Measurements from ENCODE around the gene TMEM150A.
A peak's percentile ranks its signal among the peaks of the same experiment; 100 is the strongest.
"Not testable (repeated sequence)": the region's sequence is repeated elsewhere in the genome, so short reads cannot be mapped to it uniquely, and the experiment has no call there.

Gene TMEM150A, protein sequence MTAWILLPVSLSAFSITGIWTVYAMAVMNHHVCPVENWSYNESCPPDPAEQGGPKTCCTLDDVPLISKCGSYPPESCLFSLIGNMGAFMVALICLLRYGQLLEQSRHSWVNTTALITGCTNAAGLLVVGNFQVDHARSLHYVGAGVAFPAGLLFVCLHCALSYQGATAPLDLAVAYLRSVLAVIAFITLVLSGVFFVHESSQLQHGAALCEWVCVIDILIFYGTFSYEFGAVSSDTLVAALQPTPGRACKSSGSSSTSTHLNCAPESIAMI

DNA sequence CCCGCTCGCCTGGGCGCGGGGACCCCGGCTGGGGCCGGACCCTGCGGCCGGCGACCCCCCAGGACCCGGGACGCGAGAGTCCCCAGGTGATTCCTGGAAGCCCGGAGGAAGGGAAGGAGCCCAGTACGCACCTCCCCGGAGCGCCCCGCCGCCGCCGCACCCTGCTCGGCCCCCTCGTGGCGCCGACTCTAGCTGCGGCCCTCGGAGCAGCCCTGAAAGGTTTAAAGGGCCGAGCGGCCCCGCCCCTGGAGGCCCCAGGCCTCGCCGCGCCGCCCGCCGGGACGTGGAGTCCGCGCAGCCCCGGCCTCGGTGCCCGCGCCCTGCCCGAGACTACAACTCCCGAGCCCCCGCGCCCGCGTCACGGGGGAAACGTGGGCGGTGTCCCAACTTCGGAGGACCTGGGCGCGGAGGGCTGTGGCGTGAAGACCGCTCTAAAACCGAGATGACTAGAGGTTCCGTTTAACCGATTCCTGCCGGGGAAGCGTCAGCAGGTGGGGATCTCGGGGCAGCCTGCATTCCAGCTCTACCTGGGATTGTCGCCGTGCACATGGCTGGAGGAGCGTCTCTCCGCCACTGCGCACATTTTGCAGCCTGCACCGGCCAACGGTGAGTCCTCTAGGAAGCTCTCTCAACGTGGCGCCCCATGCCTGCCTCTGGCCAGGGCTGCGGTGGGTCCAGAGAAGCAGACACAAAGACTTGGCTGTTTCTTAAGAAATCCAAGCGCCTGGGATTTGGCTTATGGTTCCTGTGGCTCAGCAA lies at the start of gene TMEM150A:
TSS of gene TMEM150A (minus strand) at position 223 of the 759 bp plus-strand sequence. CDS start 750 bp downstream, outside the sequence.
- DNase-seq (ENCODE audit: low read depth): no peak

DNA sequence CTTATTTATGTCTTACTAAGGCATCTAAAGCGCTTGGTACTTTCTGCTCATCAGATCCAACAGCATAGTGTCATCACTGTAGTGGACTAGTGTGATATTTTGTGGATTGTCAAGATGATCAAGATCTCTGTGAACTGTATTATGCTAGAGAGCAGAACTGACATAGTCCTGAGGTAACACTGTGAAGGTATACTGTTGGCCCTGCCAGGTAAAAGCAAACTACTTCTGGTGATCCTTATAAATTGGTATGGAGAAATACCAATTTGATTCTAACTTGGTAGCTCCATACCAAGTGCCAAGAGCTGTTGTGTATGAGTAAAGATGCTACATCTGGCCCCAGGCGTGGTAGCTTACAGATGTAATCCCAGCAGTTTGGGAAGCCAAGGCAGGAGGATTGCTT lies 49.6 kb upstream of the TMEM150A start:
- no peak for DNase-seq (ENCODE audit: low read depth)

DNA sequence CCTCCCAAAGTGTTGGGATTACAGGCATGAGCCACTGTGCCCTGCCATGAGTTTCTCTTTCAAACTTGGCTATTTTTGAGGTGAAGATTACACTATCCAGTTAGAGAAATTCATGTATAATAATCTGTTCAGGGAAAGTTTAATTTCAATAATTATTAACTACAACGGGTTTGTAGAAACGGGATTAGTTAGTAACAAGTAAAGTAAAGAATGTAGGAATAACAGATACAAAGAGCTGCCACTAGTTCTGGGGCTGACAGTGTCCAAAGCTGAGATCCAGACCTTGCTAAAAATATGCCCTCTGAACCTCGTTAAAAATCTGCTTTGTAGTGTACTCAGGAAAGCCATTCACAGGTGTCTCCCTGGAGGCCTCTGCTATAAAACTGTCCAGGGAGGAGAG lies 48.6 kb upstream of the TMEM150A start:
- DNase-seq (ENCODE audit: low read depth): no peak

DNA sequence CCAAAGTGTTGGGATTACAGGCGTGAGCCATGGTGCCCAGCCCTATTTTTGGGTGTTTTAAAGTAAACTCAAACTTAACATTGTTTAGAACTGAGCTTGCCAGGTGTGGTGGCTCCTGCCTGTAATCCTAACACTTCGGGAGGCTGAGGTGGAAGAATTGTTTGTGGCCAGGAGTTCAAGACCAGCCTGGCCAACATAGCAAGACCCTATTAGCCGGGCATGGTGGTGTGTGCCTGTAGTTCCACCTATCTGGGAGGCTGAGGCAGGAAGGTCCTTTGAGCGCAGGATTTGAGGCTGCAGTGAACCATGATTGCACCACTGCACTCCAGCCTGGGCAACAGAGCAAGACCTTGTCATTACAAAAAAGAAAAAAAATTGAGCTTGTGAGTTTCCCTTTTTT lies 48.0 kb upstream of the TMEM150A start:
- DNase-seq (ENCODE audit: low read depth): no peak

DNA sequence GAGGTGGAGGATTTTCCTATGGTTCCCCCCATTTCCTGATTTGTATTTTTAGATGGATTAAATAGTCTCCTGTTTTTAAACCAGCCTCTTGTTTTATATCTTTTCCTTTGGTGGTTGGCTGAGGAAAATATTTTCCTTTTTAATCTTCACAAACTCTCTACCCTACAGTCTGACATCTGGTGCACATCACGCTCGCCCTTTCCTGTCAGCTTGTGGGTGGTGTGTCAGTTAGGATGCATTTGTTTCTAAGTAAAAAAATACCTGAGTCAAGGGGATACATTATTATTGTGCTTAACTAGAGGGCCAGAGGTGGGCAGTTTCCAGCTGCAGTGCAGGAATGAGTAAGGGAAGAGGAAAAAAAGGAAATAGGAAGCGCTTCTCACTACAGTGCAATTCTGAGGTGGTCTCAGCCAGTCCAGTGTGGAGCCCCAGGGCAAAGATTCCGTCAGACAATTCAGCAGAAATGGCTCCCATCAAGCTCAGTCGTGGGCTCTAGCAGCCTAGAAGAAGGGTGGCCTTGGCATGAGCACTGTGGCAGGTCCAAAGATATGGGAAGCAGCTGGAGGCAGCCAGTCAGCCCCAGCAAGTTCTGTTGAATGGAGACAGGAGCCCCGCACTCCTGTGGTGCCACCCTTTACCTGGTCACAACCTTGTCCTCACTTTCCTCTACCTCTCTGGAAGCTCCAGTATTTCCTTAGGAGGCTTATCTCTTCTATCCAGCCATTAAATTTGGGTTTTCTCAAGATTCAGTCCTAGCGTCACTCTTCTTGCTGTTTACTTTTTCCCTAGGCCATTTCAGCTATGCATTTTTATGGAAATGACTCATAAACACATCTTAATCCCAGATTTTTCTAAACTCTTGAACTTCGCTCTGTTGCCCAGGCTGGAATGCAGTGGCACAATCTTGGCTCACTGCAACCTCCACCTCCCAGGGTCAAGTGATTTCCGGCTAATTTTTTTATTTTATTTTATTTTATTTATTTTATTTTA lies 47.0 kb upstream of the TMEM150A start:
- DNase-seq (ENCODE audit: low read depth): peak; percentile 65

DNA sequence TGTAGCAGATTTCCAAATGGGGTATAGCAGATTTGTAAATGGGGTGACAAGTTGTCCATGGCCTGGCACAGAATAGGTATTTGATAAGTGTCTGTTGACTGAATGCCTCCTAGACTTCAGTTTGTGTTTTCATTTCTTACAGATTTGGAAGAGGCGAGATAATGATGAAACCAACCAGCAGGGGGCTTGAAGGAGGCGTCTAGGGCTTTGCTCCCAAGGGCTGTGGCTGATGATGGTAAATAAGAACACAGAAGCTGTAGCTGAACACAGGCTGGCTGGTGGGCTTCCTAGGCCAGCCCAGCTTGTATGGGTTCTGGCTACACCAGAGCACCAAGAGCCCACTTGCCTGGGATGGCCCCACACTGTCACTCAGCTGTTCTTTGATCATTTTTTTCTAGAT lies 46.1 kb upstream of the TMEM150A start:
- no peak for DNase-seq (ENCODE audit: low read depth)

GRCh38 chr2:85647823-85648526 lies 45.5 kb upstream of the TMEM150A start:
- no peak for DNase-seq (ENCODE audit: low read depth)

DNA sequence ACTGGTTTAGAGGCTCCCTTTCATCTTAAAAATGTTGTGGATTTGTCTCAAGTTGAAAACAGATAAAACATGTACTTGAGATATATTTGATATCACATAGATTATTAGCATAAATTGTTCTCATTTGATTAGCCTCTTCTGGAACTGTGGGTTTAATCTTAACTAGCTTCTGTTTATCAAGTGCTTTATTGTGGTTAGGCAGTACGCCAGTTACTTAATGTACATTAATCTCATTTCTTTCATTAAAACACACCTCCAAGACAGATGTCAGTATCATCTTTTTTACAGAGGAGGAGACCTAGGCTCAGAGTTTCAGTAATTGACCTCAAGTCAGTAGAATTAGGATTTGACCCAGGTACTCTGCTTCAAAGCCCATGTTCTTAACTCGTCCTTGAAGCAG lies 43.7 kb upstream of the TMEM150A start:
- DNase-seq (ENCODE audit: low read depth): no peak

DNA sequence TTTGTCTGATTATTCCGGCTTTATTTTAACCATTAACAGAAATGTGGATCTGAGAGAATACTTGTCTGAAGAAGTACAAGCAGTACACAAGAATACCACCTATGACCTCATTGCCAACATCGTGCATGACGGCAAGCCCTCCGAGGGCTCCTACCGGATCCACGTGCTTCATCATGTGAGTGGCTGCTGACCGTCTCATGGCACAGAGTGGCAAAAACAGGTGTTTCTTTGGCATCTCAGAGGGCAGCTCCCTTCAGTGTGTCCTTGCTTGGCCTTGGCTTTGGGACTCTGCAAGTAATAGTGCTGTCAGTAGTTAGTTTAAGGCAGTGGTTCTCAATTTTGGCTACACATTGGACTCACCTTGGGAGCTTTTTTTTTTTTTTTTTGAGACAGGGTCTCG lies 42.4 kb upstream of the TMEM150A start:
- no peak for DNase-seq (ENCODE audit: low read depth)

GRCh38 chr2:85642725-85643124 lies 40.2 kb upstream of the TMEM150A start:
- no peak for DNase-seq (ENCODE audit: low read depth)

- no peak for DNase-seq (ENCODE audit: low read depth)
Measured at GRCh38 chr2:85635636-85636035, 33.1 kb upstream of the TMEM150A start.

- DNase-seq (ENCODE audit: low read depth): no peak
Measured at GRCh38 chr2:85635011-85635410, 32.5 kb upstream of the TMEM150A start.

DNA sequence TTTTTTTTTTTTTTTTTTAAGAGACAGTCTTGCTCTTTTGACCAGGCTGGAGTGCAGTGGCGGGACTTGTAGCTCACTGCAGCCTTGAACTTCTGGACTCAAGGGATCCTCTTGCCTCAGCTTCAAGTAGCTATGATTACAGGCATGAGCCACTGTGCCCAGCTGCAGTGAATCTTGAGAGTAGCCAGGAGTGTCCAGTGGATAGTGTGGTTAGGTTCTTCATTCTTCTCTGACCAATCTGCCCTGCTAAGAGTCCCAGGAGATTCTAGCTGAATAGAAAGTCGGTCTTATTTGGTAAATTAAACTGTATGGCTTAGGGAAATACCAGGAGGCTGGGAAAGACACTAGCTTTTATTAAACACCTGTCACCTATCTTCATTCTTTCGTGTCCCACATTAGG lies 28.8 kb upstream of the TMEM150A start:
- no peak for DNase-seq (ENCODE audit: low read depth)

- no peak for DNase-seq (ENCODE audit: low read depth)
Measured at GRCh38 chr2:85628658-85629057, 26.2 kb upstream of the TMEM150A start.

DNA sequence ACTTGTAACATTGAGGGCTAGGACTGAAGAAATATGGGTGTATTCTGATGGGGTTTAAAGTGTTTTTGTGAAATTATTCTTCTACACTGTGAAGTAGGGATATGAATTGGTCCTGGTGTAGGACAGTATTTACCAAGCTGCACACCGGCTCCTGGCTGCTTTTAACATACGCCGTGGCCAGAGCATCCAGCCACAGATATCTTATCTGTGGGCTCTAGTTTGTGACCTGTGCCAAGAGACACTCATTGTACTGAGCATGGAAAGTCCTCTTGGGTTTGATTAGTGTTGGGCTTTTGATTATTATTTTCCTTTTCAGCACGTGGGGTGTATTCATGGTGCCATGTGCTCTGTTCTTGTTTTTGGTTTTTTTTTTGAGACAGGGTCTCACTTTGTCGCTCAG lies 21.5 kb upstream of the TMEM150A start:
- no peak for DNase-seq (ENCODE audit: low read depth)

GRCh38 chr2:85621338-85621737 lies 18.8 kb upstream of the TMEM150A start:
- no peak for DNase-seq (ENCODE audit: low read depth)

DNA sequence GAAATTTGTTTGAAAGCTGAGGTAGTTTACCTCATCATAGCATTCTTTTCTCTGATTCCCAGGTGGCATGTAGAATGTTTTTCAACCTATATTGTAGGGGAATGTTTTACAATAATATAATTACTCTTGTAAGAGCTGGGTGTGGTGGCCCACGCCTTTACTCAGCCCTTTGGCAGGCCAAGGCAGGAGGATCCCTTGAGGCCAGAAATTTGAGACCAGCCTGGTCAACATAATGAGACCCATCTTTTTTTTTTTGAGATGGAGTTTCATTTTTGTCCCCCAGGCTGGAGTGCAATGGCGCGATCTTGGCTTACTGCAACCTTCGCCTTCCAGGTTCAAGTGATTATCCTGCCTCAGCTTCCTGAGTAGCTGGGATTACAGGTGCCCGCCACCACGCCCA lies 17.1 kb upstream of the TMEM150A start:
- no peak for DNase-seq (ENCODE audit: low read depth)

- not testable (repeated sequence) for DNase-seq (ENCODE audit: low read depth)
Measured at GRCh38 chr2:85617723-85618122, 15.2 kb upstream of the TMEM150A start.

DNA sequence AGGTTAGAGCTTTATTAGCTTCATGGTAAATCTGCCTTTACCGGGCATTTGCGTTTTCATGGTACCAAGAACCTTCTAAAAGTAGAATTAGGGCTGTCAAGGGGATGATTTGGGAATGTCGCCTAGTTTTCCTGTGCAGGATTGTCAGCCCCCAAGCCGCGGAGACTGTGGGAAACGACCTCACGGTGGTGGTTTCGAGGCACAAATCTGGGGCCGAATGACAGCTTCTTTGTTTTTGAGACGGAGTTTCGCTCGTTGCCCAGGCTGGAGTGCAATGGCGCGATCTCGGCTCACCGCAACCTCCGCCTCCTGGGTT lies 12.9 kb upstream of the TMEM150A start:
- no peak for DNase-seq (ENCODE audit: low read depth)

DNA sequence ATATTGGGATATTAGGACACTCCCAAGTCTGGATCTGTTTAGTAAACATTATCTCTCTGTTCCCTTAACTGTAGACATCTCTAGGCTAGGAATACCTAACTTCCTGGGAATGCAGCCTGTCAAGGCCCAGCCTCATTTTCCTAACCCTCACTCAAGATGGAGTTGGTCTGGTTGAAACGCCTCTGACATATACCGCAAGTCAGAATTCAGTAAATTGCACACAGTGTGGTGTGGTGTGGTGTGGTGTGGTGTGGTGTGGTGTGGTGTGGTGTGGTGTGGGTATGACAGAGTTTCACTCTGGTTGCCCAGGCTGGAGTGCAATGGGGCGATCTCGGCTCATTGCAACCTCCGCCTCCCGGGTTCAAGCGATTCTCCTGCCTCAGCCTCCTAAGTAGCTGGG lies 12.3 kb upstream of the TMEM150A start:
- DNase-seq (ENCODE audit: low read depth): not testable (repeated sequence)

DNA sequence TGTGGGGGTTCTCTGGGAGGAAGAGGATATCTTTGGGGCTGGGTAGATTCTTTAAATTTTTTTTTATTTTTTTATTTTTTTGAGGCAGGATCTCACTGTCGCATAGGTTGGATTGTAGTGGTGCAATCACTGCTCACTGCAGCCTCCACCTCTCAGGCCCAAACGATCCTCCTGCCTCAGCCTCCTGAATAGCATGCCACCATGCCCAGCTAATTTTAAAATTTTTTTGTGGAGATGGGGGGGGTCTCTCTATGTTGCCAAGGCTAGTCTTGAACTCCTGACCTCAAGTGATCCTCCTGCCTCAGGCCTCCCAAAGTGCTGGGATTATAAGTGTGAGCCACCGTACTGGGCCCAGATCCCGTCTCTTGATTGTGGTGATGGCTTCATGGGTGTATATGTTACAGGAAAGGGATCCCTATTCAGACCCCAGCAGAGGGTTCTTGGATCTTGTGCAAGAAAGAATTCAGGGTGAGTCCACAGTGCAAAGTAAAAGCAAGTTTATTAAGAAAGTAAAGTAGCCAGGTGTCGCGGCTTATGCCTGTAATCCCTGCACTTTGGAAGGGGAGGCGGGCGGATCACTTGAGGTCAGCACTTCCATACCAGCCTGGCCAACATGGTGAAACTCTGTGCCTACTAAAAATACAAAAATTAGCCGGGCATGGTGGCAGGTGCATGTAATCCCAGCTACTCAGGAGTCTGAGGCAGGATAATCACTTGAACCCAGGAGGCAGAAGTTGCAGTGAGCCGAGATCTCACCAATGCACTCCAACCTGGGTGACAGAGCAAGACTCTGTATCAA lies 11.4 kb upstream of the TMEM150A start:
- no peak for DNase-seq (ENCODE audit: low read depth)

Data from HS-5 (cell line).